Brain microvascular endothelial cell (primary cell): ENCODE data around the gene ZNF417.

Experiments
- DNase-seq: peaks from one replicate; pipeline ENCODE4 v3.0.0-alpha.2; 2020
- H3K27ac ChIP-seq: fragments of 250-450 bp; sonication (Bioruptor Pico); 2 replicates; pipeline ENCODE4 v1.5.1; 2020; ENCODE audit warnings: mild to moderate bottlenecking, moderate library complexity
- H3K27me3 ChIP-seq: fragments of 250-450 bp; sonication (Bioruptor Pico); replicated peaks from 2 replicates; pipeline ENCODE4 v1.5.1; 2020; ENCODE audit warnings: mild to moderate bottlenecking
- H3K36me3 ChIP-seq: fragments of 250-450 bp; sonication (Bioruptor Pico); replicated peaks from 2 replicates; pipeline ENCODE4 v1.5.1; 2020; ENCODE audit warnings: mild to moderate bottlenecking
- H3K4me3 ChIP-seq: 2 replicates; pipeline ENCODE4 v1.5.1; 2011; ENCODE audit warnings: low read depth, mild to moderate bottlenecking, control low read depth, low read length, moderate library complexity
- CTCF ChIP-seq: IDR thresholded peaks from 2 replicates; pipeline ENCODE4 v1.5.1; 2011; ENCODE audit warnings: low read depth, mild to moderate bottlenecking, moderate library complexity, low read length, control low read depth, inconsistent platforms; ENCODE audit errors: missing control alignments
- in situ Hi-C: cut with HindIII; loops from 2 replicates; pipeline ENCODE4 v1.10.0; 2017; ENCODE audit warnings: low sequenced_read_pairs, low pct_ligation_motif_present

Gene ZNF417

GRCh38 chr19:57949296-57949695, 32.9 kb upstream of the ZNF417 start:
- no peak for TF ChIP-seq CTCF
- in situ Hi-C loops = no loop called here
- Histone ChIP-seq H3K36me3 (no peaks in the 10 kb centered on the region), H3K27ac (no peak overlapping the region), H3K27me3 (no peaks in the 10 kb centered on the region), H3K4me3 (no peak overlapping the region)
- no peak for DNase-seq

- DNase-seq = peak; percentile 95
- TF ChIP-seq CTCF = peak; percentile 73
- in situ Hi-C loops = no loop called here
- Histone ChIP-seq H3K27me3 (no peaks in the 10 kb centered on the region), H3K4me3 (peak within 1 kb of the TSS; percentile 86), H3K36me3 (peaks cover 8% of the 10 kb centered on the region), H3K27ac (peak within 1 kb of the TSS; percentile 37)
These were observed 31.2 kb upstream of the ZNF417 start, which contains the start of gene ZNF256 for GRCh38 chr19:57947419-57948134. Gene ZNF256 (minus strand): TSS chr19:57947706. CDS start chr19:57947474, 232 bp downstream.

DNA sequence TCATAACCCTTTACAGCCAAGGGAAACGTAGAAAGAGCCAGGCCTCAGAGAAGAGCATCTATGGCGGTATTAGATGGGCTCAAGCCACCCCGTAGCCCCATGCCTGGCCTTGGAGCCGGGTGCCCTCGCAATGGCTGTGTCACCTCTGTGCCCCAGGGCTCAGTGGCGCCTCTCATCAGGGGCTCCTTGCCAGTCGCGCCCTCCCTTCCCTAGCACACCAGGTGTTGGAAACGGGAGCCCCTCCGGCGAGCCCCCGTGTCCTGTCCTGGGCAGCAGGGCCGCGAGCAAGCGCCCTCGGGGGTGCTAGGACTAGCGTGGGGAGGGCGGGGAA, 30.7 kb upstream of the ZNF417 start:
- Histone ChIP-seq H3K36me3 (peaks cover 14% of the 10 kb centered on the region), H3K27ac (peak overlapping the region; percentile 37), H3K27me3 (no peaks in the 10 kb centered on the region), H3K4me3 (peak overlapping the region; percentile 86)
- no peak for TF ChIP-seq CTCF
- no peak for DNase-seq
- in situ Hi-C loops = no loop called here

DNA sequence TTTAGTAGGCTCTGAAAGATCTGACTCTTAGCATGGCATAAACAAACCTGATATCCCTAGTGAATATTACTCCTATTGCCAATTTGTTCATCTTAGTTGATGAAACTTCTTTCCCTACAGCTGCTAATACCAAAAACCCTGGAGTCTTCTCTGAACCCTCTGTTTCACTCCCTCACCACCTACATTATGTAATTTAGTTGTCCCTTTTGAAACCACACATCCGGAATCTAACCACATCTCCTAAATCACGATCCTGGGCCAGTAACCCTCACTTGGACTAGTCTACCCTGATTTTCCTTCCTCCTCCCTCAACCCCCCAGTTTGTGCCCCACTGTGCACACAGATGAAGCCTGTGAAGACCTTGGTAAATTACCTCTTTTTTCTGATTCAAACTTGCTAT, 29.9 kb upstream of the ZNF417 start:
- DNase-seq = no peak
- no peaks in the 10 kb centered on the region for H3K27me3 ChIP-seq
- H3K27ac ChIP-seq = no peak overlapping the region
- peaks cover 21% of the 10 kb centered on the region for H3K36me3 ChIP-seq
- in situ Hi-C loops = no loop called here
- H3K4me3 ChIP-seq = peak overlapping the region; percentile 86
- no peak for TF ChIP-seq CTCF

- TF ChIP-seq CTCF = no peak
- peaks cover 25% of the 10 kb centered on the region for H3K36me3 ChIP-seq
- H3K27me3 ChIP-seq = no peaks in the 10 kb centered on the region
- in situ Hi-C loops = no loop called here
- no peak overlapping the region for H3K4me3 ChIP-seq
- H3K27ac ChIP-seq = no peak overlapping the region
- DNase-seq = no peak
These were observed 25.2 kb upstream of the ZNF417 start for GRCh38 chr19:57941593-57941992.

DNA sequence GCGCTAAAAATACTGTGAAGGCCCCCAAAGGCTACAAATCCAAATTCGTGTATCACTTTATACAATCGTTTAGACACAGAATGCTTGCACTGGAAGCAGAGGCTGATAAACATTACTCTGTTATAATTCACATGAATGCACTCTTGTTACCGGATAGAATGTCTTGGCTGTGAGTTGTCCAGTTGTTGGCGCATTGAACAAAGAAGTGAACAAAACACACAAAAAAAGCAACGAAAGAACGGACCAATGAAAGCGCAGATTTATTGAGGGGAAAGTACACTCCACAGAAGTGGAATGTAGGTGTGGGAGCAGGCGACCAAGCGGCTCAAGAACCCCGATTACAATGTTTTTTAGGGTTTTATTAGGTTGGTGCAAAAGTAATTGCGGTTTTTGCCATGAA, 19.3 kb upstream of the ZNF417 start:
- Histone ChIP-seq H3K36me3 (no peaks in the 10 kb centered on the region), H3K4me3 (no peak overlapping the region)

More for the DNA sequence above, 19.3 kb upstream of the ZNF417 start:
- no peak for TF ChIP-seq CTCF
- in situ Hi-C loops = no loop called here
- no peak overlapping the region for H3K27ac ChIP-seq
- DNase-seq = no peak
- no peaks in the 10 kb centered on the region for H3K27me3 ChIP-seq
